Heart left ventricle (tissue), 13 donors: Measurements from ENCODE around the gene MPC2.

Source experiments
- POLR2A ChIP-seq, 2 donors: fragments of 450-650 bp; IDR thresholded peaks; one replicate each; pipeline ENCODE4 v1.6.1; 2017; ENCODE audit warnings: antibody characterized with exemption in 2 of 2, mild to moderate bottlenecking in 2 of 2, moderate library complexity in 2 of 2
- TF ChIP-seq, protein P1 (sequence below), 12 donors: fragments of 200-600 bp; sonication (generic) in 4 of 12; IDR thresholded peaks; one replicate each; pipeline versions ENCODE4 v1.5.0 to v1.8.0; 2018 to 2022; ENCODE audit warnings: antibody characterized with exemption in 12 of 12, mild to moderate bottlenecking in 5 of 12
- donor health status: ischemic (EF 13 %, LVEDD 7.1; RV severe dilation, severe dysfunction).
- donor health status: DM: no; HTN: yes; CAD: no.
- donor health status: DM: no; HTN: no; CAD: no.
- donor health status: ischemic (EF 25% LVEDD 6.9; RV normal size, moderate dysfunction).
- donor health status: ischemic (EF 25% LVEDD 5.7; RV mildly dilated, moderate dysfunction).
- donor health status: ischemic (EF 35%, LVEDD 5.7; RV mildly dilated, moderate dysfunction).
- donor health status: nonischemic (EF 11% LVEDD 7.7; RV severe dilation, severe dysfunction).
- donor health status: DM: yes; HTN: yes; CAD: no.
- donor health status: PGD.
- donor health status: ischemic (EF 29% LVEDD 5.4; RV normal size, mild dysfunction).
- donor health status: nonischemic (EF 23%, LVEDD 6.1; RV moderate dilation, normal function).

DNA sequence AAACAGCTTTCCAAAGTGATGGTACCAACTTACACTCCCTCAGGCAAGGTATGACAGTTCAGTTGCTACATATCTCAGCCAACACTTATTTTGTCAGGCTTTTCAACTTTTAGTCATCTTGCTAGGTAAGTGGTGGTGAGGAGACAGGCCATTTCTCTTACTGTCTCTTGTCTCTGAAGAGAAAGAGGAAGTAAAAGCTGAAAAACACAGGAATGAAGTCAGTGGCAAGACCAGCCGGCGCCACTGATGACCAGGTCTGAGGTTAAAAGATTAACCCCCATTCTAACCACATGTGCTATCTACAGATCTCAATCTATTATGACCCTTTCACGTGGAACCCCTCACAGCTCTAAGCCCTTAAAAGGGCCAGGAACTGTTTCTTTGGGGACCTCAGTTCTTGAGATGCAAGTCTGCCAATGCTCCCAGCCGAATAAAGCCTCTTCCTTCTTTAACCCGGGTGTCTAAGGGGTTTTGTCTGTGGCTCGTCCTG lies 27.1 kb downstream of the MPC2 start:
- TF ChIP-seq, protein P1, sequence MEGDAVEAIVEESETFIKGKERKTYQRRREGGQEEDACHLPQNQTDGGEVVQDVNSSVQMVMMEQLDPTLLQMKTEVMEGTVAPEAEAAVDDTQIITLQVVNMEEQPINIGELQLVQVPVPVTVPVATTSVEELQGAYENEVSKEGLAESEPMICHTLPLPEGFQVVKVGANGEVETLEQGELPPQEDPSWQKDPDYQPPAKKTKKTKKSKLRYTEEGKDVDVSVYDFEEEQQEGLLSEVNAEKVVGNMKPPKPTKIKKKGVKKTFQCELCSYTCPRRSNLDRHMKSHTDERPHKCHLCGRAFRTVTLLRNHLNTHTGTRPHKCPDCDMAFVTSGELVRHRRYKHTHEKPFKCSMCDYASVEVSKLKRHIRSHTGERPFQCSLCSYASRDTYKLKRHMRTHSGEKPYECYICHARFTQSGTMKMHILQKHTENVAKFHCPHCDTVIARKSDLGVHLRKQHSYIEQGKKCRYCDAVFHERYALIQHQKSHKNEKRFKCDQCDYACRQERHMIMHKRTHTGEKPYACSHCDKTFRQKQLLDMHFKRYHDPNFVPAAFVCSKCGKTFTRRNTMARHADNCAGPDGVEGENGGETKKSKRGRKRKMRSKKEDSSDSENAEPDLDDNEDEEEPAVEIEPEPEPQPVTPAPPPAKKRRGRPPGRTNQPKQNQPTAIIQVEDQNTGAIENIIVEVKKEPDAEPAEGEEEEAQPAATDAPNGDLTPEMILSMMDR (IDR thresholded peaks at IDR 0.05), result no peak
- no peak for TF ChIP-seq POLR2A (IDR thresholded peaks at IDR 0.05)
